Colon (tissue), 2 donors: ENCODE measurements around the gene ADCYAP1R1.
"Not testable (repeated sequence)": the region's sequence is repeated elsewhere in the genome, so short reads cannot be mapped to it uniquely, and the experiment has no call there.

Experiments used
- FAIRE-seq: peaks from 2 replicates; lab custom pipeline; 2012; peaks lifted over from hg19 to GRCh38; lab: Jason Lieb, UNC
- donor health status: control.
- donor health status: control.

The ADCYAP1R1 gene

DNA sequence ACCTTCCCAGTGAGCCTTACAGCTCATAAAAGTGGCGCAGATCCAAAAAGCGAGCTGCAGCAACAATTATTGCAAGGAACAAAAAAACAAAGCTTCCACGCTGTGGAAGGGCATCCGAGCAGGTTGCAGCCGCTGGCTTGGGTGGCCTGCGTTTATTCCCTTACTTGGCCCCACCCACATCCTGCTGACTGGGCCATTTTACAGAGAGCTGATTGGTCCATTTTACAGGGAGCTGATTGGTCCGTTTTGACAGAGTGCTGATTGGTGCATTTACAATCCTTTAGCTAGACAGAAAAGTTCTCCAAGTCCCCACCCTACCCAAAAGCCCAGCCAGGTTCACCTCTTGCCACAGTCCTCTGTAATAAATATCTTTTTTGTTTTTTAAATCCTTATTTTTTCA is 85.1 kb downstream of the ADCYAP1R1 start:
- no peak for FAIRE-seq

GRCh38 chr7:31145339-31145738 is 93.2 kb downstream of the ADCYAP1R1 start:
- FAIRE-seq, result no peak

DNA sequence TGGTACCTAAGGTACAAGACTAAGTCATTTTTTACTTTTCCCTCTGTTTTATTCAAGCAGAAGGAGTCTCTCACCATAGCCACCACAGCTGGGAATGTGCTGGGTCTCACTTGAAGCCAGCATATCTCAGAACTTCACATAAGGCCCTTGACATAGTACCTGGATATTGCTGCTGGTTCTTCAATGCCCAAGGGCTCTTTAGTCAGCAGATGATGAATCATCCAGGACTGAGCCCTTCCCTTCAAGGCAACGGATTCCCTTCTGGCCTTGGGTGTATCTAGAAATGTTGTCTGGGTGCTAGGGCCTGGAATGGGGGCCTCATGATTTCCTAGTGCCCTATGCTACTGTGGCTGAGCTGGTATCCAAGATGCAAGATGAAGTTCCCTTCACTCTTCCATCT is 93.9 kb downstream of the ADCYAP1R1 start:
- no peak for FAIRE-seq

DNA sequence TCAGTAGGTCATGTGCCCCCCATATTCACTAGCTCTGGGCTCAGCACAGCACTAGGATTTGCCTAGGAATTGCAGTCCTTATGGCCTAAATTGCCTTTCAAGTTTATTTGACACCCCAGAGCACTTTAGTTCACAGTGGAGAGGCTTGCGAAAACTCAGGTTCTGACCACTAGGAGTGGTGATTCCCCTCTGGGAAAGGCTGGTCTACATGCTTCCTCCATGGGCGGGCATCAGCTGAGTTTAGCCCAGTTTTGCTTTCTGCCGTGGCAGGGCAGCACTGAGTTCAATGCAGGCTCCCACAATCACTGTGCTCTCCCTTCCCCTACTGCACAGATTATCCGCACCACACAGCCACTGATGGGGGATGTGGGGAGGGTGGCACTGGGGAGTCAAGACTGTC is 94.4 kb downstream of the ADCYAP1R1 start:
- FAIRE-seq, result no peak

- FAIRE-seq, result no peak
Observed at GRCh38 chr7:31151849-31152248, 99.7 kb downstream of the ADCYAP1R1 start.

DNA sequence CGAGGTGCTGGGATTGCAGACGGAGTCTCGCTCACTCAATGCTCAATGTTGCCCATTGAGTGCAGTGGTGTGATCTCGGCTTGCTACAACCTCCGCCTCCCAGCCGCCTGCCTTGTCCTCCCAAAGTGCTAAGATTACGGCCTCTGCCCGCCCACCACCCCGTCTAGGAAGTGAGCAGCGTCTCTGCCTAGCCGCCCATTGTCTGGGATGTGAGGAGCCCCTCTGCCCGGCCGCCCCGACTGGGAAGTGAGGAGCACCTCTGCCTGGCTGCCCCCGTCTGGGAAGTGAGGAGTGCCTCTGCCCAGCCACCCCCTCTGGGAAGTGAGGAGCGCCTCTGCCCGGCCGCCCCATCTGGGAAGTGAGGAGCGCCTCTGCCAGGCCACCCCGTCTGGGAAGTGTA is 101.2 kb downstream of the ADCYAP1R1 start:
- not testable (repeated sequence) for FAIRE-seq

GRCh38 chr7:31160941-31161340 is 108.8 kb downstream of the ADCYAP1R1 start:
- no peak for FAIRE-seq
